ENCODE data around the gene KDM6B.

The KDM6B gene

GRCh38 chr17:7836596-7837407 is 2.8 kb downstream of the KDM6B start:
- no peak for TF ChIP-seq CTCF (IDR thresholded peaks at IDR 0.05; ENCODE audit: low read depth, low read length, missing control alignments)
- peak overlapping the region; percentile 83 for H3K4me3 ChIP-seq (replicated peaks; ENCODE audit: low read depth, low read length)
- DNase-seq (ENCODE audit: extremely low read depth, low read depth), result peak; percentile 98

- DNase-seq (ENCODE audit: extremely low read depth, low read depth), result no peak
- TF ChIP-seq CTCF (IDR thresholded peaks at IDR 0.05; ENCODE audit: low read depth, low read length, missing control alignments), result no peak
- H3K4me3 ChIP-seq (replicated peaks; ENCODE audit: low read depth, low read length), result peak overlapping the region; percentile 83
These were observed 3.5 kb downstream of the KDM6B start for GRCh38 chr17:7837408-7838088.

GRCh38 chr17:7838090-7839075 is 4.4 kb downstream of the KDM6B start:
- TF ChIP-seq CTCF (IDR thresholded peaks at IDR 0.05; ENCODE audit: low read depth, low read length, missing control alignments), result no peak
- H3K4me3 ChIP-seq (replicated peaks; ENCODE audit: low read depth, low read length), result peak overlapping the region; percentile 83
- DNase-seq (ENCODE audit: extremely low read depth, low read depth), result no peak

- peak overlapping the region; percentile 31; the same call in 1 of the 2 replicates for H3K4me3 ChIP-seq (replicated peaks; ENCODE audit: low read depth, low read length)
These were observed 5.3 kb downstream of the KDM6B start for GRCh38 chr17:7839190-7839875.

GRCh38 chr17:7839876-7840261 is 5.9 kb downstream of the KDM6B start:
- no peak for DNase-seq (ENCODE audit: extremely low read depth, low read depth)
- TF ChIP-seq CTCF (IDR thresholded peaks at IDR 0.05; ENCODE audit: low read depth, low read length, missing control alignments), result no peak
- no peak overlapping the region for H3K4me3 ChIP-seq (replicated peaks; ENCODE audit: low read depth, low read length)

More at GRCh38 chr17:7839190-7839875, 5.3 kb downstream of the KDM6B start:
- no peak for DNase-seq (ENCODE audit: extremely low read depth, low read depth)
- no peak for TF ChIP-seq CTCF (IDR thresholded peaks at IDR 0.05; ENCODE audit: low read depth, low read length, missing control alignments)

GRCh38 chr17:7840441-7840840 is 6.4 kb downstream of the KDM6B start:
- H3K4me3 ChIP-seq (replicated peaks; ENCODE audit: low read depth, low read length), result no peak overlapping the region
- no peak for TF ChIP-seq CTCF (IDR thresholded peaks at IDR 0.05; ENCODE audit: low read depth, low read length, missing control alignments)
- no peak for DNase-seq (ENCODE audit: extremely low read depth, low read depth)
